ENCODE results near the gene IL16.

IL16 gene

GRCh38 chr15:81152799-81153198 is 43.9 kb upstream of the IL16 start:
- no peak overlapping the region for H3K27ac ChIP-seq (ENCODE audit: low read depth, low read length)
- H4K20me1 ChIP-seq (ENCODE audit: low read depth, low read length) = no peaks in the 10 kb centered on the region
- no peak overlapping the region for H3K4me3 ChIP-seq (ENCODE audit: insufficient read depth, low read length, poor library complexity, severe bottlenecking)
- no peaks in the 10 kb centered on the region for H3K9me3 ChIP-seq (ENCODE audit: insufficient read depth, low read length)
- no peak for TF ChIP-seq CTCF (IDR thresholded peaks at IDR 0.05; ENCODE audit: insufficient read depth, low read length, poor library complexity, severe bottlenecking)
- TF ChIP-seq EZH2phosphoT487 (conservative IDR thresholded peaks at IDR 0.05; ENCODE audit: low read length) = no peak
- no peaks in the 10 kb centered on the region for H3K9me2 ChIP-seq (replicated peaks; ENCODE audit: insufficient read depth, low read length)
- H3F3A ChIP-seq (ENCODE audit: insufficient read depth) = no peaks in the 10 kb centered on the region
- no peaks in the 10 kb centered on the region for H3K27me3 ChIP-seq (ENCODE audit: low read length)
- no peak overlapping the region for H3K4me2 ChIP-seq (ENCODE audit: low read depth, low read length, poor library complexity, severe bottlenecking)
- no peak overlapping the region for H3K9ac ChIP-seq (ENCODE audit: low read length)
- no peak overlapping the region for H2AFZ ChIP-seq (ENCODE audit: low read depth, low read length, severe bottlenecking)
- no peaks in the 10 kb centered on the region for H3K79me2 ChIP-seq (ENCODE audit: insufficient read depth, low read length)
- H3K36me3 ChIP-seq (ENCODE audit: low read length) = no peaks in the 10 kb centered on the region

- Histone ChIP-seq H4K20me1 (ENCODE audit: low read depth, low read length) (no peaks in the 10 kb centered on the region), H3F3A (ENCODE audit: insufficient read depth) (no peaks in the 10 kb centered on the region), H2AFZ (ENCODE audit: low read depth, low read length, severe bottlenecking) (no peak overlapping the region), H3K27ac (ENCODE audit: low read depth, low read length) (no peak overlapping the region), H3K27me3 (ENCODE audit: low read length) (no peaks in the 10 kb centered on the region), H3K9ac (ENCODE audit: low read length) (no peak overlapping the region), H3K9me3 (ENCODE audit: insufficient read depth, low read length) (no peaks in the 10 kb centered on the region), H3K9me2 (replicated peaks; ENCODE audit: insufficient read depth, low read length) (no peaks in the 10 kb centered on the region), H3K4me2 (ENCODE audit: low read depth, low read length, poor library complexity, severe bottlenecking) (no peak overlapping the region), H3K79me2 (ENCODE audit: insufficient read depth, low read length) (no peaks in the 10 kb centered on the region), H3K36me3 (ENCODE audit: low read length) (no peaks in the 10 kb centered on the region), H3K4me3 (ENCODE audit: insufficient read depth, low read length, poor library complexity, severe bottlenecking) (no peak overlapping the region)
- TF ChIP-seq CTCF (IDR thresholded peaks at IDR 0.05; ENCODE audit: insufficient read depth, low read length, poor library complexity, severe bottlenecking) (no peak), EZH2phosphoT487 (conservative IDR thresholded peaks at IDR 0.05; ENCODE audit: low read length) (no peak)
Observed at GRCh38 chr15:81155375-81156218, 41.1 kb upstream of the IL16 start.

- H2AFZ ChIP-seq (ENCODE audit: low read depth, low read length, severe bottlenecking) = no peak overlapping the region
- no peak overlapping the region for H3K4me2 ChIP-seq (ENCODE audit: low read depth, low read length, poor library complexity, severe bottlenecking)
- no peaks in the 10 kb centered on the region for H3K36me3 ChIP-seq (ENCODE audit: low read length)
- H3K79me2 ChIP-seq (ENCODE audit: insufficient read depth, low read length) = no peaks in the 10 kb centered on the region
- no peak for TF ChIP-seq CTCF (IDR thresholded peaks at IDR 0.05; ENCODE audit: insufficient read depth, low read length, poor library complexity, severe bottlenecking)
- no peak for TF ChIP-seq EZH2phosphoT487 (conservative IDR thresholded peaks at IDR 0.05; ENCODE audit: low read length)
- no peaks in the 10 kb centered on the region for H3K27me3 ChIP-seq (ENCODE audit: low read length)
- no peaks in the 10 kb centered on the region for H3K9me2 ChIP-seq (replicated peaks; ENCODE audit: insufficient read depth, low read length)
- H3K27ac ChIP-seq (ENCODE audit: low read depth, low read length) = no peak overlapping the region
- no peaks in the 10 kb centered on the region for H4K20me1 ChIP-seq (ENCODE audit: low read depth, low read length)
- H3K9me3 ChIP-seq (ENCODE audit: insufficient read depth, low read length) = no peaks in the 10 kb centered on the region
- no peak overlapping the region for H3K4me3 ChIP-seq (ENCODE audit: insufficient read depth, low read length, poor library complexity, severe bottlenecking)
- H3F3A ChIP-seq (ENCODE audit: insufficient read depth) = no peaks in the 10 kb centered on the region
- no peak overlapping the region for H3K9ac ChIP-seq (ENCODE audit: low read length)
Observed at GRCh38 chr15:81156324-81156723, 40.4 kb upstream of the IL16 start.

Data from SU-DHL-6 (cell line).